ENCODE measurements around the gene UTF1. TPM values are rescaled to one million over a fixed set of nuclear protein-coding genes. Genes with fewer than 3 reads are reported as not detected.

Gene UTF1
- polyA plus RNA-seq, 3 donors from 2014 or later = not detected

GRCh38 chr10:133189726-133190125 is 40.3 kb upstream of the UTF1 start:
- Mint-ChIP-seq H3K4me1 (no peaks in the 10 kb centered on the region), H3K9me3 (peaks cover 0 to 8% (median under 1%) of the 10 kb centered on the region in 6 donors), H3K36me3 (no peaks in the 10 kb centered on the region), H3K27ac (no peak overlapping the region), H3K27me3 (ENCODE audit: low read depth in 3 of 3) (peaks cover 0 to 3% (median 2%) of the 10 kb centered on the region in 3 donors), H3K4me3 (no peak overlapping the region)
- DNase-seq = no peak

DNA sequence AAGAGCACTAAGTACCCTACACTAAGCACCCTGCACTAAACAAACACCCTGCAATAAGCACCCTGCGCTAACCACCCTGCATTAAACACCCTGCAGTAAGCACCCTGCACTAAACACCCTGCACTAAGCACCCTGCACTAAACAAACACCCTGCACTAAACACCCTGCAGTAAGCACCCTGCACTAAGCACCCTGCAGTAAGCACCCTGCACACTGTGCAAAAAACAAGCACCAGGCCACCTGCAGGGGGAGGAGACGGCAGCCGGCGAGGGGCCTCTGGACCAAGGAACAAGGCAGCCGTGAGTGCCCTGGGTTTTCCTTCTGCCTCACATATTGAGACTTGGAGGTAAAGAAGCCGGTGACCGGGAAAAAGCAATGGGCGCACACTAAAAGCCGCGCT is 39.8 kb upstream of the UTF1 start:
- Mint-ChIP-seq H3K4me1 (no peaks in the 10 kb centered on the region), H3K36me3 (no peaks in the 10 kb centered on the region), H3K27me3 (ENCODE audit: low read depth in 3 of 3) (peaks cover 0 to 3% (median 2%) of the 10 kb centered on the region in 3 donors), H3K4me3 (no peak overlapping the region), H3K9me3 (peaks cover 0 to 8% (median under 1%) of the 10 kb centered on the region in 6 donors), H3K27ac (no peak overlapping the region)
- no peak for DNase-seq

DNA sequence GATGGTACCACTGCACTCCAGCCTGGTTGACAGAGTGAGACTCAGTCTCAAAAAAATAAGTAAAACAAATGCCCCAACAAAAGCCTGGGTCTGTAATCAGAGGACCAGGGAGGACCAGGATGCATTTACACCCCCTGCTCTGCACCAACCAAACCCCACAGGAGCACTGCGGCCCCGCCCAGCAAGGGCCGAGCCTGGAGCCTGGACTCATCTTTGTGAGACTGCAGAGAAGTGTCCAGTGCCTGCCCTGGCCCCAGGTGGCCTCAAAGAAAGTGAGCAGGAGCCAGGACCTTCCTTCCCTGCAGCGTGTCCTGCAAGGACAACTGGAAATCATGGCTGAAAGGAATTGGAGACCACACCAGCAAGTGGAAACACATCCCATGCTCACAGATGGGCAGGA is 38.4 kb upstream of the UTF1 start:
- peaks cover 0 to 8% (median under 1%) of the 10 kb centered on the region in 6 donors for H3K9me3 Mint-ChIP-seq
- no peak for DNase-seq
- no peak overlapping the region for H3K27ac Mint-ChIP-seq
- H3K4me1 Mint-ChIP-seq = no peaks in the 10 kb centered on the region
- no peaks in the 10 kb centered on the region for H3K36me3 Mint-ChIP-seq
- H3K27me3 Mint-ChIP-seq (ENCODE audit: low read depth in 3 of 3) = peaks cover 0 to 3% (median 2%) of the 10 kb centered on the region in 3 donors
- no peak overlapping the region for H3K4me3 Mint-ChIP-seq

DNA sequence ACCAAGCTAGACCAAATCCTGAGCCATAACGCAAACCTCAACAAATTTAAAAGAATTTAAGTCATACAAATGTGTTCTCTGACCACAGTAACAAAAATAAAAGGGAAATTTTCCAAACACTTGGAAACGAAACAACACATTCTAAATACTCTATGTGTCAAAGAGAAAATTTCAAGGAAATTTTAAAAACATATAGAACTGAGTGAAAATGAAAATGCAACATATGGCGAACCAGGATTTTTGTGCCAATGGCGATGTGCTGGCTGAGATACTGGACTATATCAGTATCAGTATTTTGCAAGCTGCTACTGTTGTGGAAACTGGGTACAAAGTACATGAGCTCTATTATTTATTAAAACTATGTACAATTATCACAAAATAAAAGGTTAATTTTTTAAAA is 35.9 kb upstream of the UTF1 start:
- H3K9me3 Mint-ChIP-seq = peaks cover 0 to 8% (median under 1%) of the 10 kb centered on the region in 6 donors
- H3K4me1 Mint-ChIP-seq = no peaks in the 10 kb centered on the region
- DNase-seq = no peak
- no peak overlapping the region for H3K27ac Mint-ChIP-seq
- no peak overlapping the region for H3K4me3 Mint-ChIP-seq
- H3K36me3 Mint-ChIP-seq = no peaks in the 10 kb centered on the region
- peaks cover 0 to 3% (median 2%) of the 10 kb centered on the region in 3 donors for H3K27me3 Mint-ChIP-seq (ENCODE audit: low read depth in 3 of 3)

GRCh38 chr10:133195096-133195495 is 34.9 kb upstream of the UTF1 start:
- no peak for DNase-seq
- no peaks in the 10 kb centered on the region for H3K36me3 Mint-ChIP-seq
- peaks cover 0 to 8% (median under 1%) of the 10 kb centered on the region in 6 donors for H3K9me3 Mint-ChIP-seq

GRCh38 chr10:133195611-133196010 is 34.4 kb upstream of the UTF1 start:
- peaks cover 0 to 3% (median 2%) of the 10 kb centered on the region in 3 donors for H3K27me3 Mint-ChIP-seq (ENCODE audit: low read depth in 3 of 3)
- no peak overlapping the region for H3K4me3 Mint-ChIP-seq
- H3K27ac Mint-ChIP-seq = no peak overlapping the region
- no peaks in the 10 kb centered on the region for H3K4me1 Mint-ChIP-seq
- H3K9me3 Mint-ChIP-seq = peaks cover 0 to 8% (median under 1%) of the 10 kb centered on the region in 6 donors
- DNase-seq = no peak
- no peaks in the 10 kb centered on the region for H3K36me3 Mint-ChIP-seq

More at GRCh38 chr10:133195096-133195495, 34.9 kb upstream of the UTF1 start:
- Mint-ChIP-seq H3K4me1 (no peaks in the 10 kb centered on the region), H3K27me3 (ENCODE audit: low read depth in 3 of 3) (peaks cover 0 to 3% (median 2%) of the 10 kb centered on the region in 3 donors), H3K4me3 (no peak overlapping the region), H3K27ac (no peak overlapping the region)

- no peak for DNase-seq
- Mint-ChIP-seq H3K27me3 (ENCODE audit: low read depth in 3 of 3) (peaks cover 0 to 3% (median 2%) of the 10 kb centered on the region in 3 donors), H3K4me3 (no peak overlapping the region), H3K4me1 (no peaks in the 10 kb centered on the region), H3K27ac (no peak overlapping the region), H3K9me3 (peaks cover 0 to 8% (median under 1%) of the 10 kb centered on the region in 6 donors), H3K36me3 (no peaks in the 10 kb centered on the region)
Measured at GRCh38 chr10:133196221-133196915, 33.6 kb upstream of the UTF1 start.

- Mint-ChIP-seq H3K27ac (no peak overlapping the region), H3K4me3 (no peak overlapping the region), H3K9me3 (peaks cover 0 to 8% (median under 1%) of the 10 kb centered on the region in 6 donors), H3K36me3 (no peaks in the 10 kb centered on the region), H3K27me3 (ENCODE audit: low read depth in 3 of 3) (peaks cover 2 to 3% (median 2%) of the 10 kb centered on the region in 3 donors), H3K4me1 (no peaks in the 10 kb centered on the region)
- no peak for DNase-seq
Measured at GRCh38 chr10:133196936-133197758, 32.9 kb upstream of the UTF1 start.

- Mint-ChIP-seq H3K4me1 (no peaks in the 10 kb centered on the region), H3K4me3 (no peak overlapping the region), H3K27ac (no peak overlapping the region), H3K36me3 (no peaks in the 10 kb centered on the region), H3K27me3 (ENCODE audit: low read depth in 3 of 3) (peaks cover 2 to 3% (median 2%) of the 10 kb centered on the region in 3 donors), H3K9me3 (peaks cover 0 to 8% (median under 1%) of the 10 kb centered on the region in 6 donors)
- no peak for DNase-seq
Measured at GRCh38 chr10:133197786-133198185, 32.2 kb upstream of the UTF1 start.

- Mint-ChIP-seq H3K4me3 (no peak overlapping the region), H3K27ac (no peak overlapping the region), H3K9me3 (peaks cover 0 to 8% (median under 1%) of the 10 kb centered on the region in 6 donors), H3K36me3 (no peaks in the 10 kb centered on the region), H3K4me1 (no peaks in the 10 kb centered on the region), H3K27me3 (ENCODE audit: low read depth in 3 of 3) (peaks cover 2 to 3% (median 2%) of the 10 kb centered on the region in 3 donors)
- no peak for DNase-seq
Measured at GRCh38 chr10:133198206-133198605, 31.8 kb upstream of the UTF1 start.

DNA sequence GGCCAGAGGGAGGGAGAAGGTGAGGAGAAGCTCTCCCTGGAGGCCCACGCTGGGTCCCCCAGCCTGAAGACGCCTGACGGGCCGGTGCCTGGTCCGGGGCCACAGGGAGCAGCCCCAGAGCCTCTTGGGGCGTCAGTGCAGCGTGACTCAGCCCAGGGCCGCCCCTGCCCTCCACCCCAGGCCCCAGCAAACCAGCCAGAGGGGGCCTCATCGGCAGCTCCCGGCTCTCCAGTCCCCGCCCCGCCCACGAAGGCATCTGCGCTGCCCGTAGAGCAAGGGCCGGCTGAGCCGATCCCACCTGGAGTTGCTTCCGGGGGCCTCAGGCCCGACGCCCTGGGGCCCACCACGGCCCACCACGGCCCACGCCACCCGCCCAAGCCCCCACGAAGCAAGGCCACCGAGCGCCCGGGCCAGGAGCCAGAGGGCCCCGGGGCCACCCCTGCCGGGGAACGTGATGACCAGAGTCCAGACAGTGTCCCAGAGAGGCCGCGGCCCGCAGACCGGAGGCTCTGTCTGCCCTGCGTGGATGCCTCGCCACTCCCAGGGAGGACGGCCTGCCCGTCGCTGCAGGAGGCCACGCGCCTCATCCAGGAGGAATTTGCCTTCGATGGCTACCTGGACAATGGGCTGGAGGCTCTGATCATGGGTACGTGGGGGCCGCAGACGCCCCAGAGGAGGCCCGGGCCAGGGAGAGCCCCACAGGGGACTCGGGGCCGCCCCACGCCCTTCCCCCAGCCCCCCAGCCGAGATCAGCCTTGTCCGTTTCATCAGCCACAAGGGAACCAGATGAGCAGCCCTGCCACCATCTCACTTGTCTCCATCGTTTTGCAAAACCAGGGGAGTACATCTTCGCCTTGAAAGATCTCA is 31.2 kb upstream of the UTF1 start:
- no peak overlapping the region for H3K27ac Mint-ChIP-seq
- H3K4me3 Mint-ChIP-seq = no peak overlapping the region
- peaks cover 0 to 2% (median under 1%) of the 10 kb centered on the region in 3 donors for H3K27me3 Mint-ChIP-seq (ENCODE audit: low read depth in 3 of 3)
- H3K4me1 Mint-ChIP-seq = no peaks in the 10 kb centered on the region
- no peak for DNase-seq
- no peaks in the 10 kb centered on the region for H3K36me3 Mint-ChIP-seq
- H3K9me3 Mint-ChIP-seq = peaks cover 0 to 3% (median 0%) of the 10 kb centered on the region in 6 donors

DNA sequence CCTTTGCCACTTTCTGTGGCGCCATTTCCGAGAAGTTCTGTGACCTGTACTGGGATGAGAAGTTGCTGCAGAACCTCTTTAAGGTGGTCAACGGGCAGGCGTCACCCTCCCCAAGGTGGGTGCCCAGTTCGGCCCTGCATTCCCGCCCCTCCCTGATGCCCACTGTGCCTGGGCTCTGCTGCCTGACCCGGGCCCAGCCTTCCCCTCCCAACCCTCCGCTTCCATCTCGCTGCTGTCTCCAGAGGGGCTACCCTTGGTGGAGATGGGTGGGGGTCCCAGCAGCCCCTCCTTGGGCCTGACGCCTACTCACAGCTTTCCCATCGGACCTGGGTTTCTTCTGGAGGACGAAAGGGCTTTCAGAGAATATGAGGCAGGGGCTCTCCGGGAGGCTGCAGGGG is 30.5 kb upstream of the UTF1 start:
- no peak for DNase-seq
- no peak overlapping the region for H3K4me3 Mint-ChIP-seq
- H3K9me3 Mint-ChIP-seq = no peaks in the 10 kb centered on the region
- H3K4me1 Mint-ChIP-seq = no peaks in the 10 kb centered on the region
- no peaks in the 10 kb centered on the region for H3K36me3 Mint-ChIP-seq
- H3K27me3 Mint-ChIP-seq (ENCODE audit: low read depth in 3 of 3) = peaks cover 0 to 2% (median 0%) of the 10 kb centered on the region in 3 donors
- no peak overlapping the region for H3K27ac Mint-ChIP-seq

DNA sequence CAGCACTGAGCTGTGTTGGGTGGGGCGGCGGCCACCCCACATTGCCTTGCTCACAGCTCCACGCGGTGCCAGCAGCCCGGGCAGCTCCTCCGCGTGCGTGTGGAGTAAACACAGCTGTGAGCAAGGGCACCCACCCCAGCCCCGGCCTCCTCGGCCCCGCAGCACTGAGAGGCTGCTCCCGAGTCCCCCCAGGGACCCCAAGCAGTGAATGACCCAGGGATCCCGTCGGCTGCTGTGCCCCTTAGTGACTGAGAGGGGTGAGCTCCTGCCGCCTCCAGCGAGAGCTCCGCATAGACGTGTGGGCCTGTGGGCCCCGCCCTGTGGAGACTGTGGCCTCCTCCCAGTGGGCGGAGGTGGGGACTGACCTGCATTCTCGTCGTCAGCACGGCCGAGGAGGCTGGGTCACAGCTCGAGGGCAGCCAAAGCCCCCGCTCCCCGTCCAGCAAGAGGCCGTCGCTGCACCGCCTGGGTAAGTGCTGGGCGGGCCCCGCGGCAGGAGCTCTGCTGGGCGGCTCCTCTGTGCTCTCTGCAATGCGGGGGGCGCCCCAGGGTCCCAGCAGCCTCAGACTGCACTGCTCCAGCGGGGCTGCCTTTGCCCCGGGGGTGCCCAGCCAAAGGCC is 29.9 kb upstream of the UTF1 start:
- no peak overlapping the region for H3K4me3 Mint-ChIP-seq
- DNase-seq = no peak
- H3K9me3 Mint-ChIP-seq = no peaks in the 10 kb centered on the region
- H3K27ac Mint-ChIP-seq = no peak overlapping the region
- H3K4me1 Mint-ChIP-seq = no peaks in the 10 kb centered on the region
- H3K36me3 Mint-ChIP-seq = no peaks in the 10 kb centered on the region
- peaks cover 0 to 2% (median 0%) of the 10 kb centered on the region in 3 donors for H3K27me3 Mint-ChIP-seq (ENCODE audit: low read depth in 3 of 3)

Measured in immature natural killer cell (primary cell).